Measurements from ENCODE around the gene DGKZ.
"Not testable (repeated sequence)": the region's sequence is repeated elsewhere in the genome, so short reads cannot be mapped to it uniquely, and the experiment has no call there.

- not testable (repeated sequence) for TF ChIP-seq CTCF (IDR thresholded peaks at IDR 0.05; ENCODE audit: low read depth, low read length, missing input control); SP1 (IDR thresholded peaks at IDR 0.05); RAD21 (IDR thresholded peaks at IDR 0.05)
- TF ChIP-seq, protein P1, sequence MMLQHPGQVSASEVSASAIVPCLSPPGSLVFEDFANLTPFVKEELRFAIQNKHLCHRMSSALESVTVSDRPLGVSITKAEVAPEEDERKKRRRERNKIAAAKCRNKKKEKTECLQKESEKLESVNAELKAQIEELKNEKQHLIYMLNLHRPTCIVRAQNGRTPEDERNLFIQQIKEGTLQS (IDR thresholded peaks at IDR 0.05) = not testable (repeated sequence)
Measured at GRCh38 chr11:46372501-46372900, 25.2 kb downstream of the DGKZ start.

Measured in liver (tissue), 3 donors.